ENCODE measurements around the gene ZBTB39.
"Not testable (repeated sequence)": the region's sequence is repeated elsewhere in the genome, so short reads cannot be mapped to it uniquely, and the experiment has no call there.

ZBTB39 gene

GRCh38 chr12:57033431-57033830 is 27.1 kb upstream of the ZBTB39 start:
- Histone ChIP-seq H3K9ac (no peak overlapping the region), H3K27me3 (no peaks in the 10 kb centered on the region), H3K9me3 (no peaks in the 10 kb centered on the region), H4K20me1 (no peaks in the 10 kb centered on the region), H3K4me1 (peaks cover 12% of the 10 kb centered on the region), H3K4me2 (no peak overlapping the region), H3K4me3 (no peak overlapping the region), H3K27ac (no peak overlapping the region), H3K36me3 (no peaks in the 10 kb centered on the region)
- TF ChIP-seq Cebpa-rat (IDR thresholded peaks at IDR 0.05): no peak

GRCh38 chr12:57031789-57032188 is 25.4 kb upstream of the ZBTB39 start:
- TF ChIP-seq Cebpa-rat (IDR thresholded peaks at IDR 0.05): no peak
- no peaks in the 10 kb centered on the region for H3K9me3 ChIP-seq
- no peak overlapping the region for H3K4me2 ChIP-seq
- H3K9ac ChIP-seq: no peak overlapping the region
- H3K27ac ChIP-seq: no peak overlapping the region
- no peak overlapping the region for H3K4me3 ChIP-seq
- no peaks in the 10 kb centered on the region for H3K27me3 ChIP-seq
- peaks cover 12% of the 10 kb centered on the region for H3K4me1 ChIP-seq
- no peaks in the 10 kb centered on the region for H4K20me1 ChIP-seq
- no peaks in the 10 kb centered on the region for H3K36me3 ChIP-seq

GRCh38 chr12:57031138-57031725 is 24.9 kb upstream of the ZBTB39 start:
- Histone ChIP-seq H3K4me3 (no peak overlapping the region), H3K9ac (no peak overlapping the region), H3K27me3 (no peaks in the 10 kb centered on the region), H3K4me1 (peaks cover 12% of the 10 kb centered on the region), H3K27ac (peak overlapping the region; percentile 28; the same call in 1 of the 2 replicates), H4K20me1 (no peaks in the 10 kb centered on the region), H3K4me2 (peak overlapping the region; percentile 53), H3K9me3 (no peaks in the 10 kb centered on the region), H3K36me3 (no peaks in the 10 kb centered on the region)
- no peak for TF ChIP-seq Cebpa-rat (IDR thresholded peaks at IDR 0.05)

- Histone ChIP-seq H3K9ac (no peak overlapping the region), H4K20me1 (no peaks in the 10 kb centered on the region), H3K4me2 (no peak overlapping the region), H3K27ac (no peak overlapping the region), H3K4me1 (peaks cover 12% of the 10 kb centered on the region), H3K4me3 (no peak overlapping the region), H3K27me3 (no peaks in the 10 kb centered on the region), H3K36me3 (no peaks in the 10 kb centered on the region), H3K9me3 (no peaks in the 10 kb centered on the region)
- TF ChIP-seq Cebpa-rat (IDR thresholded peaks at IDR 0.05): no peak
Measured at GRCh38 chr12:57029457-57029856, 23.1 kb upstream of the ZBTB39 start.

- Histone ChIP-seq H3K36me3 (no peaks in the 10 kb centered on the region), H4K20me1 (no peaks in the 10 kb centered on the region), H3K4me3 (no peak overlapping the region), H3K4me2 (no peak overlapping the region), H3K9ac (no peak overlapping the region), H3K27ac (no peak overlapping the region), H3K4me1 (peaks cover 12% of the 10 kb centered on the region), H3K27me3 (no peaks in the 10 kb centered on the region), H3K9me3 (no peaks in the 10 kb centered on the region)
- TF ChIP-seq Cebpa-rat (IDR thresholded peaks at IDR 0.05): no peak
Measured at GRCh38 chr12:57027805-57028153, 21.4 kb upstream of the ZBTB39 start.

- H3K4me2 ChIP-seq: no peak overlapping the region
- no peak for TF ChIP-seq Cebpa-rat (IDR thresholded peaks at IDR 0.05)
- H3K27ac ChIP-seq: no peak overlapping the region
- no peaks in the 10 kb centered on the region for H4K20me1 ChIP-seq
- peak overlapping the region; percentile 13; the same call in 1 of the 2 replicates for H3K9ac ChIP-seq
- H3K4me1 ChIP-seq: peaks cover 12% of the 10 kb centered on the region
- no peak overlapping the region for H3K4me3 ChIP-seq
- no peaks in the 10 kb centered on the region for H3K27me3 ChIP-seq
- H3K36me3 ChIP-seq: no peaks in the 10 kb centered on the region
- H3K9me3 ChIP-seq: no peaks in the 10 kb centered on the region
Measured at GRCh38 chr12:57027011-57027804, 20.9 kb upstream of the ZBTB39 start.

GRCh38 chr12:57025196-57025595 is 18.9 kb upstream of the ZBTB39 start:
- no peaks in the 10 kb centered on the region for H4K20me1 ChIP-seq
- no peak overlapping the region for H3K9ac ChIP-seq
- H3K27ac ChIP-seq: no peak overlapping the region
- H3K4me3 ChIP-seq: no peak overlapping the region
- H3K4me2 ChIP-seq: no peak overlapping the region
- H3K36me3 ChIP-seq: no peaks in the 10 kb centered on the region
- H3K27me3 ChIP-seq: no peaks in the 10 kb centered on the region
- H3K9me3 ChIP-seq: no peaks in the 10 kb centered on the region
- H3K4me1 ChIP-seq: peaks cover 5% of the 10 kb centered on the region; the same call in 1 of the 2 replicates
- TF ChIP-seq Cebpa-rat (IDR thresholded peaks at IDR 0.05): no peak

- not testable (repeated sequence) for H3K36me3 ChIP-seq, H3K27ac ChIP-seq, H3K4me3 ChIP-seq, H3K27me3 ChIP-seq, H3K9ac ChIP-seq, H4K20me1 ChIP-seq, H3K4me2 ChIP-seq, H3K9me3 ChIP-seq, H3K4me1 ChIP-seq
Measured at GRCh38 chr12:57022324-57022723, 16.0 kb upstream of the ZBTB39 start.

- Histone ChIP-seq H3K9me3 (no peaks in the 10 kb centered on the region), H3K4me1 (peaks cover 5% of the 10 kb centered on the region; the same call in 1 of the 2 replicates), H3K4me3 (no peak overlapping the region), H3K36me3 (no peaks in the 10 kb centered on the region), H3K9ac (no peak overlapping the region), H3K27ac (no peak overlapping the region), H4K20me1 (no peaks in the 10 kb centered on the region), H3K4me2 (no peak overlapping the region), H3K27me3 (no peaks in the 10 kb centered on the region)
- no peak for TF ChIP-seq Cebpa-rat (IDR thresholded peaks at IDR 0.05)
Measured at GRCh38 chr12:57019983-57020719, 13.8 kb upstream of the ZBTB39 start.

- Histone ChIP-seq H4K20me1 (no peaks in the 10 kb centered on the region), H3K4me2 (no peak overlapping the region), H3K4me3 (no peak overlapping the region), H3K27ac (no peak overlapping the region), H3K27me3 (no peaks in the 10 kb centered on the region), H3K4me1 (peaks cover 5% of the 10 kb centered on the region; the same call in 1 of the 2 replicates), H3K9ac (no peak overlapping the region), H3K9me3 (no peaks in the 10 kb centered on the region), H3K36me3 (no peaks in the 10 kb centered on the region)
- TF ChIP-seq Cebpa-rat (IDR thresholded peaks at IDR 0.05): no peak
Measured at GRCh38 chr12:57018906-57019305, 12.6 kb upstream of the ZBTB39 start.

GRCh38 chr12:57018353-57018752 is 12.0 kb upstream of the ZBTB39 start:
- not testable (repeated sequence) for H3K4me1 ChIP-seq, H3K9ac ChIP-seq, H3K4me2 ChIP-seq, H3K27ac ChIP-seq, H3K4me3 ChIP-seq, H4K20me1 ChIP-seq, H3K36me3 ChIP-seq, H3K9me3 ChIP-seq, H3K27me3 ChIP-seq
